ENCODE data around the gene OTOG.

OTOG gene

DNA sequence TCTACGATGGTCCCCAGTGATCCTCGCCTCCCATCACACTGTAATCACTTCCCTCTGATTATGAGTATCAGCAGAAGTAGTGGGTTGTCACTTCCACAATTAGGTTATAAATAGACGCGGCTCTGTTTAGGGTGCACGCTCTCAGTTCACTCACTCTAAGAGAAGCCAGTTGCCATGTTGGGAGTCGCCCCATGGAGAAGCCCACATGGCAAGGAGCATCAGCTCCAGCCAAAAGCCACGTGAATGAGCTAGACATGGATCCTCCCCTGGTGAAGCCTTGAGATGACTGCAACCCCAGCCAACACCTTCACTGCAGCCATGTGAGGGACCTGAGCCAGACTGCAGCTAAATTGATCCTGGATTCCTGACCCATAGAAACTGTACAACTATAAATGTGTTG lies 145.9 kb downstream of the OTOG start:
- Histone ChIP-seq H3K79me2 (ENCODE audit: insufficient read depth, low read length) (no peaks in the 10 kb centered on the region), H3K4me2 (ENCODE audit: low read depth, low read length, poor library complexity, severe bottlenecking) (no peak overlapping the region), H3K27me3 (ENCODE audit: insufficient read depth, low read length, poor library complexity, severe bottlenecking) (peaks cover 4% of the 10 kb centered on the region)

DNA sequence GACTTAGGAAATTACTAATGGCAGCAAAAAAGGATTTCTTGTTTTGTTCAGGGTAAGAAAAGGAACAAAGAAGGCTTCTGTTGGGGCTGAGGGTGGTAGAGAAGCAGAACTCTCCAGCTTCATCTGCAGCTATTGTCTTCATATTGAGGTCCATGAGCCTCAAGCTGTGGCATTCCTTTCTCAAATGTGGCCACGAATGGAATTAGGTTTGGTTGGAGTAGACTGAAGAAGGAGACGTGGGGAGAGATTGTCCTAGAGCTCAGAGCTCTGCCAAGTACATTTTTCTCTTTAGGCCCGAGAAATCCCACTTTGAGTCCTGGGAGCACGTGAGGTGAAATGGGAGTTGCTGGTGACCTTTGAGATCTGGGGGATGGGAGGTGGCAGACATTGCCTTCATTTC lies 146.5 kb downstream of the OTOG start:
- no peaks in the 10 kb centered on the region for H3K36me3 ChIP-seq (ENCODE audit: insufficient read depth, low read length)
- no peak overlapping the region for H3K9ac ChIP-seq (ENCODE audit: low read depth, low read length, poor library complexity, severe bottlenecking)
- H3K4me2 ChIP-seq (ENCODE audit: low read depth, low read length, poor library complexity, severe bottlenecking), result no peak overlapping the region
- no peaks in the 10 kb centered on the region for H3K79me2 ChIP-seq (ENCODE audit: insufficient read depth, low read length)
- H3K9me3 ChIP-seq (ENCODE audit: insufficient read depth, low read depth, low read length), result no peaks in the 10 kb centered on the region
- no peaks in the 10 kb centered on the region for H4K20me1 ChIP-seq (ENCODE audit: insufficient read depth, low read length, poor library complexity, severe bottlenecking)
- no peak overlapping the region for H2AFZ ChIP-seq (ENCODE audit: low read length)
- TF ChIP-seq EZH2phosphoT487 (IDR thresholded peaks at IDR 0.05; ENCODE audit: borderline replicate concordance), result no peak
- TF ChIP-seq, protein P1, sequence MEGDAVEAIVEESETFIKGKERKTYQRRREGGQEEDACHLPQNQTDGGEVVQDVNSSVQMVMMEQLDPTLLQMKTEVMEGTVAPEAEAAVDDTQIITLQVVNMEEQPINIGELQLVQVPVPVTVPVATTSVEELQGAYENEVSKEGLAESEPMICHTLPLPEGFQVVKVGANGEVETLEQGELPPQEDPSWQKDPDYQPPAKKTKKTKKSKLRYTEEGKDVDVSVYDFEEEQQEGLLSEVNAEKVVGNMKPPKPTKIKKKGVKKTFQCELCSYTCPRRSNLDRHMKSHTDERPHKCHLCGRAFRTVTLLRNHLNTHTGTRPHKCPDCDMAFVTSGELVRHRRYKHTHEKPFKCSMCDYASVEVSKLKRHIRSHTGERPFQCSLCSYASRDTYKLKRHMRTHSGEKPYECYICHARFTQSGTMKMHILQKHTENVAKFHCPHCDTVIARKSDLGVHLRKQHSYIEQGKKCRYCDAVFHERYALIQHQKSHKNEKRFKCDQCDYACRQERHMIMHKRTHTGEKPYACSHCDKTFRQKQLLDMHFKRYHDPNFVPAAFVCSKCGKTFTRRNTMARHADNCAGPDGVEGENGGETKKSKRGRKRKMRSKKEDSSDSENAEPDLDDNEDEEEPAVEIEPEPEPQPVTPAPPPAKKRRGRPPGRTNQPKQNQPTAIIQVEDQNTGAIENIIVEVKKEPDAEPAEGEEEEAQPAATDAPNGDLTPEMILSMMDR (conservative IDR thresholded peaks at IDR 0.05; ENCODE audit: low read length), result no peak
- peaks cover 4% of the 10 kb centered on the region for H3K27me3 ChIP-seq (ENCODE audit: insufficient read depth, low read length, poor library complexity, severe bottlenecking)
- no peaks in the 10 kb centered on the region for H3K4me1 ChIP-seq (ENCODE audit: insufficient read depth, low read length, poor library complexity, severe bottlenecking)
- H3K9me2 ChIP-seq (replicated peaks; ENCODE audit: low read depth, low read length), result no peaks in the 10 kb centered on the region
- no peaks in the 10 kb centered on the region for H3F3A ChIP-seq (ENCODE audit: low read depth)
- no peak overlapping the region for H3K4me3 ChIP-seq (ENCODE audit: low read length, poor library complexity, severe bottlenecking)

More for the DNA sequence above, 145.9 kb downstream of the OTOG start:
- no peak for TF ChIP-seq EZH2phosphoT487 (IDR thresholded peaks at IDR 0.05; ENCODE audit: borderline replicate concordance)
- TF ChIP-seq, protein P1 (conservative IDR thresholded peaks at IDR 0.05; ENCODE audit: low read length), result no peak
- Histone ChIP-seq H3K4me3 (ENCODE audit: low read length, poor library complexity, severe bottlenecking) (no peak overlapping the region), H3K4me1 (ENCODE audit: insufficient read depth, low read length, poor library complexity, severe bottlenecking) (no peaks in the 10 kb centered on the region), H2AFZ (ENCODE audit: low read length) (no peak overlapping the region), H3K9me2 (replicated peaks; ENCODE audit: low read depth, low read length) (no peaks in the 10 kb centered on the region), H3K9me3 (ENCODE audit: insufficient read depth, low read depth, low read length) (no peaks in the 10 kb centered on the region), H3F3A (ENCODE audit: low read depth) (no peaks in the 10 kb centered on the region), H3K9ac (ENCODE audit: low read depth, low read length, poor library complexity, severe bottlenecking) (no peak overlapping the region), H4K20me1 (ENCODE audit: insufficient read depth, low read length, poor library complexity, severe bottlenecking) (no peaks in the 10 kb centered on the region), H3K36me3 (ENCODE audit: insufficient read depth, low read length) (no peaks in the 10 kb centered on the region)

DNA sequence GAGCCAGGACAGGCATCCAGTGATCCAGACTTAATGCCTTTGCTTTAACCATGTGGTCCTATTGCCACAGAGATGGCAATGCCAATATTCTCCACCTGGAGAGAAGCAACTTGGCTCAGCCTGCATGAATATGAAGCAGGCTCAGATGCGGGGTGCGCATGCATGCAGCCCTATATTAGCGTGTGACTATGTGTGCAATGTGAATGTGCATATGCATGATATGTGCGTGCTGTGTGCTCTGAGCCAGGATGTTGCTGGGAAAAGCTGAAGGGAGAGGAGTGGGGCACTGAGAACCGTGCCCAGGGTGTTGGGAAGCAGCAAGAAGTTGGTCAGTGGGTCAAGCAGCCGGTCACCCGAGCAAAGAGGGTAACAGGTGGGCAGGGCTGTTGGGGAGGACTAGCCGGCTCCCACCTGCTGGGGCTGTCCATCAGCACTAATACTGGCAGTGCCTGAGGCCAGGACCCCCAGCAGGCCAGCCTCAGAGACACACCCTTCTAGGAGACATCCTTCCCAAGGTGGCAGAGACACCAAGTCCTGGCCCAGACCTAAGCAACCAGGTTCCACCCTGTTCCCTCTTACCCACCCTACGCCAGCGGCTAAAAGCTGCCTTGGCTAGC lies 147.5 kb downstream of the OTOG start:
- Histone ChIP-seq H3K4me3 (ENCODE audit: low read length, poor library complexity, severe bottlenecking) (no peak overlapping the region), H3K9ac (ENCODE audit: low read depth, low read length, poor library complexity, severe bottlenecking) (no peak overlapping the region), H3K36me3 (ENCODE audit: insufficient read depth, low read length) (no peaks in the 10 kb centered on the region), H3K9me3 (ENCODE audit: insufficient read depth, low read depth, low read length) (no peaks in the 10 kb centered on the region), H2AFZ (ENCODE audit: low read length) (no peak overlapping the region), H4K20me1 (ENCODE audit: insufficient read depth, low read length, poor library complexity, severe bottlenecking) (no peaks in the 10 kb centered on the region), H3K9me2 (replicated peaks; ENCODE audit: low read depth, low read length) (no peaks in the 10 kb centered on the region), H3K79me2 (ENCODE audit: insufficient read depth, low read length) (no peaks in the 10 kb centered on the region), H3K4me1 (ENCODE audit: insufficient read depth, low read length, poor library complexity, severe bottlenecking) (no peaks in the 10 kb centered on the region), H3K27me3 (ENCODE audit: insufficient read depth, low read length, poor library complexity, severe bottlenecking) (peaks cover 4% of the 10 kb centered on the region), H3K4me2 (ENCODE audit: low read depth, low read length, poor library complexity, severe bottlenecking) (no peak overlapping the region), H3F3A (ENCODE audit: low read depth) (no peaks in the 10 kb centered on the region)
- TF ChIP-seq, protein P1 (conservative IDR thresholded peaks at IDR 0.05; ENCODE audit: low read length), result no peak
- no peak for TF ChIP-seq EZH2phosphoT487 (IDR thresholded peaks at IDR 0.05; ENCODE audit: borderline replicate concordance)
